DMS114 treated with DMSO at 0.1 percent for 48 hours (cell line): ENCODE measurements around the gene SLC1A1.
"Not testable (repeated sequence)": the region's sequence is repeated elsewhere in the genome, so short reads cannot be mapped to it uniquely, and the experiment has no call there.

Experiments
- DNase-seq: peaks from one replicate; lab custom pipeline; 2025; ENCODE audit not compliant: unreplicated experiment; lab: John Stamatoyannopoulos, UW

Gene SLC1A1

DNA sequence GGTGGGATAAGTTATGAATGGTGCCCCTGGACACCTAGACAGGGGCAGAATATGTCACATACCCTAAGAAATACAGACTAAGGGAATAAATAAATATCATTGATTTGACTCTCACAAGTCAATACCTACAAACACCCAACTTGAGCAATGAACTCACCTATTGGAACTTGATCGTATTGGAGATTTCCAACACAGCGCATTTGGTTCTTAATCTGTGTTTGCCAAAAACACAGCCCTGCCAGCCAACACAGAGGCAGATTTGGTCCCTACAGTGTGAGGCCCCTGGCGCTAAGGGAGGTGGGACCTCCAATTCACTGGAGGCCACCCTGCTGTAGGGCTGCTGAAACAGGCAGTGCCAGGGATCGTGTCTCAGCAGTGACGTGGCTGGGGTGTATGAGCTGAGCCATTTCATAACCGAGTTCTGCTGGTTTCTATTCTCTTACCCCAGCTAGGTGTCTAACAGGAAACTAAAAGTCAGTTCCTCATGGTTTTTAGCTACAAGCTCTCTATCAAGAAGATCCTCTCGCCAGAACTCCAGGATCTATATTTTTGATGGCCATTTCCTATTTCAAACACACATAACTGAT is 84.5 kb downstream of the SLC1A1 start:
- DNase-seq, result no peak

DNA sequence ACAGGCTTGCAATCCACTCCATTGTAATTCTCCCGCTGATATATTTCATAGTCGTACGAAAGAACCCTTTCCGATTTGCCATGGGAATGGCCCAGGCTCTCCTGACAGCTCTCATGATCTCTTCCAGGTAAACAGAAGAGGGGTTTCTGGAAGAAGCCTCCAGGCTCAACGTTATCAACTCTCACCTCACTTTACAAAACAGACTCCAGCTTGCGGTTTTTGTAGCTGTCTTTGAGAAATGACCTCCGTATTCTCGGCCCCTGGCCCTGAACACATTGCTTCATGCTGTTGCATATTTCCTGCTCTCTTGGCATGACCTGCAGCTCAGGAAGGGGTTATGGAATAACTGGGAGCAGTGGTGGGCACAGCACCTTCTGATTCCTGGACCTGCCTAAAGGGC is 85.7 kb downstream of the SLC1A1 start:
- DNase-seq, result no peak

DNA sequence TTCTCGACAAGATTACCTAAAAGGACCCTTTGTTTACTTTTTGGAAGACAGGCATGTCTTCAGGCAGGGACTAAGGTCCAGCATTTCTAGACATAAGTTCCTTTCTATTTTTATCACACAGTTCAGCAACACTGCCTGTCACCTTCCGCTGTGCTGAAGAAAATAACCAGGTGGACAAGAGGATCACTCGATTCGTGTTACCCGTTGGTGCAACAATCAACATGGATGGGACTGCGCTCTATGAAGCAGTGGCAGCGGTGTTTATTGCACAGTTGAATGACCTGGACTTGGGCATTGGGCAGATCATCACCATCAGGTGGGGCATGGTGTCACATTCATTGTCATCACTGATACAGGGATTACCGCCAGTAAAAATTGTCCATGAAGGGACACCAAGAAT is 86.2 kb downstream of the SLC1A1 start:
- DNase-seq, result no peak

DNA sequence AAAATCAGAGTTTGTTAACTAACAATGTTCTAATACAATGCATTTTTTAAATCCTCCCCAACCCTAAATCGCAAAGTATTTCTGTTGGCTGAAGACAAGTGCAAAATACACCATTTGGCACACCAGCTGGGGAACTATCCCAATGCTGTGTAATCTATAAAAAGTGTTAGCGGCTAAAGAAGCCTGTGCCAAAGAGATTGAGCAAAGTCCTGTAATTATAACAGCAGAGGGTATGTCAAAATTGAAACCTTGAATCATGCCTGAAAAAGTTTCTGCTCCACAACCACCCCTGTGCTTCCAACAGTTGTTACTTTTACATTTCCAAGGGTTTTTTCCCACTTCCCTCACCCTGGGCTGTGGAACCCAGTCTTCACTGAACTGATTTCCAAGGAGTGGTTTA is 88.7 kb downstream of the SLC1A1 start:
- DNase-seq, result no peak

DNA sequence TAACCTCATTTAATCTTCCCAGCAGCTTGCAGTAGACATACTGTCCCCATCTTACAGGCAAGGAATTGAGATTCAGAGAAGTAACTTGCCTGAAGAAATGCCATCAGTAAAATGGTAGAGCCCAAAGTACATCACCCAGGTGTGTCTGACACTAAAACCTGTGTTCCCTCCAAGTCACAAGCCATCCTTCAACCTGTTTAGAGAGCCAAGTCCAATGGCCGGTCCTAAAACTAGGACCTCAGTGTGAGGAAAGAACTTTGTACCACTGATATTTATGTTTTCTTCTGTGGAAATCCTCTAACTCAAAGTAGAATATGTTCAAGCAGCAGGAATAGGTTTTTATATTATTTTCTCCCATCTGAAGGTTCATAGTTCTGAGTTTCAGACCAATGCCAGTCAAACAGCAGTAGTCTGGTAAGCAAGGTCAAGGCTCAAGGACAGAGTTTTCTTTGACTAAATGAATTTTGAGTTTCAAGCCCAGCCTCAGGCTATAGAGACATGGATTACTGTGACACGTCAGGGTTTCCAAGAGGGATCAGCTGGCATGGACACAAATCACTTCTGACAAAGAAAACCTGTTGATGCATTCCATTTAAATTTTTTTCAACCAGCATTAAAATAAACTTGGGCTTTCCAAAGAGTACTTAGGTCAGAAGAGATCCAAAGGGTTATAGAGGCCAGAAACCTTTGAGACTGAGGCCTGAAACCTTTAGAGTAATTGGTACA is 90.9 kb downstream of the SLC1A1 start:
- DNase-seq, result no peak

DNA sequence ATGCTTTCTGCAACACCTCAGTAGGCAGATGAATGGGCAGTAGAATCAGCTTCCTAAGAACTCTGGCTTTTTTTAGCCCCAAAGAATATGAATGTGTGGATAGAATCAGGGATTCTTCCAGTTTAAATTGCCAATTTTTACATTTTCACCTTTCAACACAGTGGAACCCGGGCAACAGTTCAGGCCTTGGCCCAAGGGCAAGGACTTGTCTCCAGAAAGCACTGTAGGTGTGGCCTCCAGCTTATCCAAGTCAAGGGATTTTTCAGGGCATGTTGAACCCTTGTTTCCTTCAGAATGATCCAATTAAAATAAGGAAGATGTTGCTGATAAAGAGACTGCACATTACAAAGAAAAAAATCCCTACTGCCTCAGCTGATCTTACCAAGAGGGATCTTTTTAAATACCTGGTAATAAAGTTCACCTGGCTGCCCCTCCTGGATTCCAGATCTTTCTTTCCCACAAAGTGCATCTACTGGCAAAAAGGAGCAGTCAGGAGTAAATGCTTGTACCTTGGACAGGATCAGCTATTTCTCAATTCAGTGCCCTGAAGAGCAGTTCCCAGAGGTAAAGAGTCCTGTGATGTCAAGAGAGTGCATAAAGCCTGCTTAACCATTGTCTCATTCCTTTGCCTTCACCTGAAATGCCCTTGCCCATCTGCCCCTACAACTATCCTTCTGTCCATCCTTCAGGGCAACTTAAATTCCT is 91.7 kb downstream of the SLC1A1 start:
- DNase-seq, result no peak

DNA sequence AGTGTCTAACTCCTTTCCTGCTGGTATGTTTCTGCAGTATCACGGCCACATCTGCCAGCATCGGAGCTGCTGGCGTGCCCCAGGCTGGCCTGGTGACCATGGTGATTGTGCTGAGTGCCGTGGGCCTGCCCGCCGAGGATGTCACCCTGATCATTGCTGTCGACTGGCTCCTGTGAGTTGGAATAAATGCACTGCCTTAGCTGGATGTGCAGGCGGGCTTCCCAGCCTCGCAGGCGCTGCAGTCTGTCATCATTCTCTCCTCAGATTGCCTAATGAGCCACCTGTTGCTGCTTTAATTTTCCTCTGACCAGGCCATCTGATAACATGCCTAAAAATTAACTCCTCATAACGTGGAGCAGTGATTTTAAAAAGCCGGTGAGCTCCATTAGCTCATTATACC is 92.7 kb downstream of the SLC1A1 start:
- DNase-seq, result no peak

DNA sequence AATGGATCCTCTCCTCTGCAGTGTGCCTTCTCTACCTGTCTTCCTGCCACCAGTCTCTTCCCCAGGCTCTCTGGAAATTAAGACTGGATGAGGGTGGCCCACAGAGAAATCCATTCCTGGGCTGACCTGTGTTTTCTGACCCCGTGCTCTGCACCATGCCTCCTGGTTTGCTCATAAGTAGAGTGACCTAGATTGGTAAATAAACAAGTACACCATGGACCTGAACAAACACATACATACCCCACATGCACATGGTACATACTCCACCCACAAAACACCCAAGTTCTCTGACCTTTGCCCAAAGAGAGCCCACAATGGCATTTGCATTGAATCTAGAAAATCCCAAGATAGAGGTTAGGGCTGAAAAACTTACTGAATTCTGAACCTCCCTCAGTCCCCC is 94.4 kb downstream of the SLC1A1 start:
- DNase-seq, result no peak

DNA sequence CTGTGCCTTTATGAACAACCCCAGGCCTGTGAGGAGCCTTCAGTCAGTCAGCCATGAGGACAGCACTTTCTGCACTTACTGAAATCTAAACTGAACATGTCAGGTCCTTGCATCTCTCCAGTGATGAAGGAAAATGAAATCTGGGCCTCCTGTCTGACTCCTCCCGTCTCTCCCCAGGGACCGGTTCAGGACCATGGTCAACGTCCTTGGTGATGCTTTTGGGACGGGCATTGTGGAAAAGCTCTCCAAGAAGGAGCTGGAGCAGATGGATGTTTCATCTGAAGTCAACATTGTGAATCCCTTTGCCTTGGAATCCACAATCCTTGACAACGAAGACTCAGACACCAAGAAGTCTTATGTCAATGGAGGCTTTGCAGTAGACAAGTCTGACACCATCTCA is 94.9 kb downstream of the SLC1A1 start:
- no peak for DNase-seq

DNA sequence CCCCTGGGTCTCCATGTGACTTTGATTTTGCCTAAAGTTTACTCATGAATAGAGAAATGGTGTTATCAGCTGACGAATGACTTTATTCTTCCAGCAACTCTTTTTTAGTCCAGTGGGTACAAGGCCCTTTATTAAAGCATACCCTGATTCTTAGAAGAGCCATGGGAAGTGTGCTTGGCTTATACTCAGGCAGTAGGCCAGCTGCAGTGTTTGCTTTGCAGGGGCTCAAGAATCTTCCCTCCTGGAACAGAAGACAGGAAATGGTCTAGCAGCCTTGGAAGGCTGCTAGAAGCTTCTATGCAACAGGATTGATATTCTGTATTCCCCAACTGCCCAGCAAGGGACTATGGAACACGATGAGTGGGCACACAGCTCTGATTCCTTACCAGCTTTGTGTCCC is 98.5 kb downstream of the SLC1A1 start:
- DNase-seq, result no peak

DNA sequence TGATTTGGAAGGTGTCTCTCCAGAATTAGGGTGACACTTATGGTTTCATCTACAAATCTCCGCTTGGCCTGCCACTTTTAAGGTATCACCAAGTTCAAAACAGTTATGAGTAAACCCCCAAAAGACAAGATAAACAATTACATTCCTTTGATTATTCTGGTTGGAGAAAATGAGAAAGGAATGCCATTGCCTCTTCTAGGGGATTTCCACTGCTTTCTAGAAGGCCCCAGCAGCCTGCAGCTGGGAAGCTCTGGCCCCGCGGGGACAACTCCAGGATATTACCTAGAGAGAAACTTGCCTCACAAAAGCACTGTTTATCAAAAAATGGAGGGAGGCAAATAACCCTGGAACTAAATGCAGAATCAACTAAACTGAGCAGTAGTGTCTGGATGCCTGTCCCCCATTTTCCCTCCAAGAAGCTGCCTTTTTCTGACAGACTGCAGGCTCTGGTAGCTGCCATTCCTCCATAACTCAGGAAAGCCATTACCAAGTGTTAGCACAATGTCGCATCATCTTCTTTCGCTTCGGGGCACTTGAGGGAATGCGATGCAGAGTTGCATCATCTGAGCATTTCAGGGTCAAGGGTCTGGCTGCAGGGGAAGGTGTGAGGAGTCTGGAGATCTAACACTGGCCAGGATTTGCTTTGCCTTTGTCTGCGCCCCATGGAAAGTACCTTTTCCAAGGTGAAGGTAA is 100.3 kb downstream of the SLC1A1 start:
- DNase-seq, result no peak

DNA sequence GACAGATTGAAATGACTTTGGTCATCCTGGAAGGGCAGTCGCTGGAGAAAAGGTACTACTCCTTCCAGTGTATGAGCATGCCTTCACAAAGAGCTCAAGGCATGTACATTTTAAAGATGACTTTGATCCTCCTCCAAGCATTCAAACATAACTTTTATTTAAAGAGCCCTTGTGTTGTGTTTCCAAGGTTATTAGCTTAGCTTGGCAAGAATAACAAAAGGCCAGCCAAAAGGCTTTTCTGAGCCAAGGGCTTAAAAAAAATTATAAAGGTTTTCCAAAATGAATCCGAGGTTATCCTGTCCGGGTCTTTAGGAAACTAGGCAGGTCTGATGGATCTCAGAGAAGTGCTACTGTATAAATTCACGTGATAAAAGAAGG is 100.8 kb downstream of the SLC1A1 start:
- DNase-seq, result no peak

DNA sequence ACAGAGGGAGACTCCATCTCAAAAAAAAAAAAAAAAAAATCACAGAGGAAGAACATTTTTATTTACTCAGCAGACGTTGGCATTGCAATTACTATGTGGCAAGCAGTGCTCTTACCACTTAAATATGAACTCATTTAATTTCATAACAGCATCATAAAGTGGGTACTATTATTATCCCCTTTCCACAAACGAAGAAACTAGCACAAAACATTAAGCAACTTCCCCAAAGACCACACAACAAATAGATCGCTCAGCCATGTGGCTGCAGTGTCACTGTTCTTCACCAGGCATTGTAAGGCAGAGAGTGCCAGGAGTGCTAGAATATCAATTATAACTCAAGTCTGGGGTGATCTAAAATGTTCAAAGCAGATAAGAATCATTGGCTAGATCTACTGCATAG is 102.0 kb downstream of the SLC1A1 start:
- DNase-seq, result no peak

DNA sequence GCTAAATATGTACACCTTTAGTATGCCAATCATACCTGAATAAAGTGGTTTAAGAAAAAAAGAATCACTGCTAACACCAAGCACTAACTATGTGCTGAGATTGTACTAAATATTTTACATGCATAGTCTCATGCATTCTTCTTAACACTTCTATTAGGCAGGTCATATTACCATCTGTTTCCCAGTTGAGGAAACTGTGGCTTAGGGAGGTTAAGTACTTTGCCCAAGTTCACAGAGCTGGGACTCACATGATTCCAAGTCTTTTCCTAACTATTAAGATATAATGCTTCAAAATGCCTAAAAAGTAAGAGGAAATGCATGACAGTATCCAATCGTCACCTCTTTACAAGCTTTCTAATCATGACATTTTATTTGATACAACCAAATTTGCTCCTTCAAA is 102.6 kb downstream of the SLC1A1 start:
- DNase-seq, result no peak

DNA sequence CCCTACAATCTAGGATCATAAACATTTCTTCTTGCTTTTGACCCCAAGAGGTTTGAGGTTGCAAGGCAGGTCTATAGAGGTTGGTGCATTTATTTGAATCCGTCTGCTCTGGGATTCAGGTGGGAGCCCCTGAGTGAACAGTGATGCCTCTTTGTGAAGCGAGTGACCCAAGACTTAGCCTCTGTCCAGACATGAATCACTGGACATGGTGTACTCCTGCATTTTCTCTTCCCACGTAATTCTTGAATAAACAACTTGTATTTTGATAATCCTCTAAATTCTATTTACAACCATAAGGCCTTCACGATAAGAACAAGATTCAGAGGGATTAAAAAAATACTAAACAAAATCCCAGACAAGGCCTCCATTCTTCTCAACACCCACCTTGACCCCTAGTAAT is 104.3 kb downstream of the SLC1A1 start:
- DNase-seq, result no peak

DNA sequence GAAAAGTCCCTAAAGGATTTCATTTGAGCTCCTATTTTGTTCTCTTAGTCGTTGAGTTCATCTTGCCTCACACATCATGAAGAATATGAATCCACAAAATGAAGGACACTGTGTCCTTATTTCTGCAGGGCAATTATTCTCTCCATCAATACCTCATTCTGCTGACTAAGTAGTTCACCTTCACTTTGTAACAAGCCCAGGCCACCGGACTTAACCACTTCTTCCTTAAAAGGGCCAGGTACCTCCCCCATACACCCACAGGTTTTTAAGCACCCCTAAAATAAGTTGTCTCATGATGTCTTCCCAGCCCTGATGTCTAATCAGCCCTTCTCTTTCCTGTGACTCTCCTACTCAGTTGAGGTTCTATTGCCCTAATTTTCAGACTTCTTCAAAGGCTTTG is 104.7 kb downstream of the SLC1A1 start:
- no peak for DNase-seq

DNA sequence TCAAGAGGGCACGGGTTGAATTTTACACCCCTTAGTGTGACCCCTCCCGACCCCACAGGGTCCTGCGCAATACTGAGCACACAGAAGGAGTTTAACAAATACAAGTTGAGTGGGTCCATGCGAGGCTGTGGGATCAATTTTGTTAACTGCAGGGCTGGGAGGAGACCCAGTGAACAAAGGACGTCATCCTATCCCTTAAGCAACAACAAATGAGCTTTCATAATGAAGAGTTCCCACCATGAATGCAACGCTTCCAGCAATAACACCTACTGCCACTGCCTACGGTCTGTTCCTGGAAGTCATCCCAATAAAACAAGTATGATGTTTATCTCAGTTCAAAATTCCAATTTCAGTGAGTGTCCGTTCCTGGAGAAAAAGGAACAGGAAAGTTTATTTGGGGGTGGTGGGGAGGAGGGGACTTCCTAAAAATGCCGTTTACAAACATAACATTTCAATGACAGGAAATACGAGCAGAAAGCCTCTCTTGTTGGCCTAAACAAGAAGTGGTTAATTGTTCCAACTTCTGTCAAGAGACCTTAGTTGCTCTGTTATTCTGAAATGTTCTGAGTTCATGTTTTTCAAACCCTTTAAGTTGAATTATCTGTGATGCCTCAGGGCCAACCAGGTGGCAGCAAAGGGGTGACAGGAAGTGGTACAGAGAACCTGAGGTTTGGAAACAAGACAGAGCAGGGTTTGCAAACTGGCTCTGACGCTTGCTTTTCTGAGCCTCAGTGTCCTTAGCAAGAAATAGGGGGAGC is 106.1 kb downstream of the SLC1A1 start:
- no peak for DNase-seq

DNA sequence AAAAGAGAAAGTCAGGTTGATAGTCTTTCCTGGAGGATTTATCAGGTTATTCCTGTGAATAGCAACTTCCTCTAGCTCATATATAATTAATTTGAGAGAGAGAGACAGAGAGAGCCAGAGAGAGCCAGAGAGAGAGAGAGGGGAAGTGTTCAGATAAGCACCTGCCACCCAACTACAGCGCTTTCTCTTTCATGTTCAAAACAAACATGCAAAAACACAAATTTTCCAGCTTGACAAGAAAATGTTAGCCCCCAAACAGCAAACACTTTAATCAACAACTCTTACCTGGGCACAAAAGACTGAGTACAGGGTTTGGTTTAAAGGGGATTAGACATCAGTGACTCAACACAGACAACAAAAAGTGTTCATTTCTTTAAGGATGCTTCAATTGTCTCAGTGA is 110.1 kb downstream of the SLC1A1 start:
- no peak for DNase-seq

DNA sequence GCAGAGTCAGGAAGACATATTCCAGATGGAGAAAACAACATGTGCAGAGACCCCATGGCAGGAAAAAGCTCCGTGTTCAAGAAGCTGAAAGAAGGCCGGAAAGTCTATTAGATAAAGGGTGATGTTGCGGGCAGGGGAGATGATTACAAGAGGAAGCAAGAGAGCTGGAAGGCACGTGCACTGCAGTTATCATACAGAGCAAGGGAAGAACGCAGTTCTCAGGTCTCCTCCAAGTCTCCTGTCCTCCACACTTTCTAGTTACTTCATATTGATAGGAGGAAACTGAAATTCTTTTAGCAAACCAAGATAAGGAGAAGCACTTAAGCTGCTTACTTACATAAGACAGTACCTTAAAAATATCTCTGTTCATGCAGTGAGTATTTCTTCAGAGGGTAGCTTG is 113.6 kb downstream of the SLC1A1 start:
- no peak for DNase-seq

DNA sequence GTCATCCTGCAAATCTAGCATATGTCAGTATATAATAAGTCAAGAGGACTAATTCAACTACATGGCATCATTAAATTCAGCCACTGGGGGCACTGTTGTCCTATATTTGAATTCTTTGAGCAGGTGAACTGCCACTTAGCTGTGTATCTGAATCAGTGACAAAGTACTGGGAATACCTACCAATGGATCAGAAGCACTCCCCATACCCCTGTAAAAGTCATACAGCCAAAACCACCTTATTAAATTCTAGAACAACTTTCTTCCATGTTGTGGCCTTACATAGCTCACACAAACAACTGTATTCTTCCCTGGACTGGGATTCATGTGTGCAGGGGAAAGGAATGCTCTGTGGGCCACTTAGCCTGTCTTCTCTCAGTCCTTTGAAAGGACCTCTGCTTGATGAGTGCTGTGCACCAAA is 114.4 kb downstream of the SLC1A1 start:
- DNase-seq, result peak; percentile 10

DNA sequence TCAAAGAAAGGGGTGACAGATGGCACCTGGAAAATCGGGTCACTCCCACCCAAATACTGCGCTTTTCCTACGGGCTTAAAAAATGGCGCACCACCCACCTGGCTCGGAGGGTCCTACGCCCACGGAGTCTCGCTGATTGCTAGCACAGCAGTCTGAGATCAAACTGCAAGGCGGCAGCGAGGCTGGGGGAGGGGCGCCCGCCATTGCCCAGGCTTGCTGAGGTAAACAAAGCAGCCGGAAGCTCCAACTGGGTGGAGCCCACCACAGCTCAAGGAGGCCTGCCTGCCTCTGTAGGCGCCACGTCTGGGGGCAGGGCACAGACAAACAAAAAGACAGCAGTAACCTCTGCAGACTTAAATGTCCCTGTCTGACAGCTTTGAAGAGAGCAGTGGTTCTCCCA is 115.8 kb downstream of the SLC1A1 start:
- not testable (repeated sequence) for DNase-seq
